Subcutaneous adipose tissue (tissue), 4 donors: ENCODE results near the gene TRIM28. TPM values are rescaled to one million over a fixed set of nuclear protein-coding genes. Genes with fewer than 3 reads are reported as not detected.

ENCODE experiments used
- CTCF ChIP-seq: fragments of 450-650 bp; IDR thresholded peaks from one replicate; pipeline ENCODE4 v1.5.1; 2016; ENCODE audit warnings: low read depth, mild to moderate bottlenecking, control low read depth, antibody characterized with exemption, moderate library complexity
- total RNA-seq, 4 donors: library from RNA; depleted of rRNA; stranded (reverse); fragments of >200 nt; gene quantifications; one replicate each; pipeline ENCODE4 v1.1.0, GENCODE V29; 2016

The TRIM28 gene
- total RNA-seq, 4 donors from 2014 or later, result 87.9 to 163 (median 119) TPM

- no peak for TF ChIP-seq CTCF
These were observed 5.9 kb downstream of the TRIM28 start for GRCh38 chr19:58549664-58550361.

GRCh38 chr19:58550362-58551122 lies 6.7 kb downstream of the TRIM28 start:
- no peak for TF ChIP-seq CTCF

DNA sequence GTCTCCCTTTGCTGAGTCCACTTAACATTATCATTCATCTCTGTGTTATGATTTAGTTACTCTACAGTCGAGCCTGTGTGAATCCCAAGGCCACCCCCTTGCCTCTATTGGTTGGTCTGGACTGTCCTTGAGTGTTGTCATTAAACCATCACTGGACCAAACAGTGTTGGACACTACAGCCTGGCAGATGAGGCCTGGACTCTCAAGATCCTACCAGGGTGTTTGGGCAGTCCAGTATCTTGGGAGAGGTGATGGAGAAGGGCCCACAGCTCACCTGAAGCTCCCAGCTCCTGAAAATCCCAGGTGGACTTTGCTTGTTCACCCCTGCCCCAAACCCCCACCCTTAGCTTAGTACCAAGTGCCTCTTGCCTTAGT lies 7.2 kb downstream of the TRIM28 start:
- no peak for TF ChIP-seq CTCF

GRCh38 chr19:58551577-58552471 lies 8.0 kb downstream of the TRIM28 start:
- TF ChIP-seq CTCF, result no peak

- TF ChIP-seq CTCF, result no peak
These were observed 8.8 kb downstream of the TRIM28 start for GRCh38 chr19:58552655-58553054.

DNA sequence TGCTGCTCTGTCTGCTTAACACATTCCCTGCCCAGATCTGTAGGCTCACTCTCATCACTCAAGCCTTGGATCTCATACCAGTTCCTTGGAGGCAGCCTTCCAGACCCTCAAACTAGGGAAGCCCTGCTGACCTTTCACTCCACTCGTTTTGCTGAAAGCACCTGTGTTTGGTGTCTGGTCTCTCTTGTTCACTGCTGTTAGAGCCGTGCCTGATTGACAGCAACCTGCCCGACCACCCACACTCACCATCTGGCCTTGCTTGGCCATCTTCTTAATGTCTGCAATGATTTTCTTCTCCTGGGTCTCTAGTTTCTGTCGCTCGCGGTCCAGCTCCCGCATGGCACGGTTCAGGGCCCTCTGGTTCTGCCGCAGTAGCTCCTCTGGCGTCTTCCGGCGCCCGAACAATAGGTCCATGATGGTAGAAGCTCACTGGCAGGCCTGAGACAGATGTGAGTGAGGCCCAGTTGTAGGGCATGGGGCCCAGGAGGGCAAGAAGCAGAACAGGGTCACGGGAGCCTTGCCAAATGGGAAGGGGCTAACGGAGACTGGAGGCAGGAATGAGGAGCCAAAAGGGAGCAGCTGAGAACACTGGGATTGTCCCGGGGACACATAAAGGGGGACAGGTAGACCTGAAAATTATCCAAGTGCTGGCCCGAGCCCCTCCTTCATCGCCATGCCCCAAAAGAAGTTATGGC lies 10.1 kb downstream of the TRIM28 start:
- no peak for TF ChIP-seq CTCF
